LNCAP (cell line): ENCODE results near the gene NADK2.

Experiments used
- CTCF ChIP-seq: fragments of 450-650 bp; IDR thresholded peaks from 2 replicates; pipeline ENCODE4 v1.5.1; 2017; ENCODE audit warnings: mild to moderate bottlenecking

The NADK2 gene

GRCh38 chr5:36241631-36242533 lies at the start of gene NADK2:
TSS of gene NADK2 (minus strand) at chr5:36241925. CDS start at chr5:36241798, 127 bp downstream.
- TF ChIP-seq CTCF = peak; percentile 61

- TF ChIP-seq CTCF = no peak
Measured at GRCh38 chr5:36285837-36286615, 44.3 kb upstream of the NADK2 start.

GRCh38 chr5:36281626-36282025 lies 39.9 kb upstream of the NADK2 start:
- no peak for TF ChIP-seq CTCF

GRCh38 chr5:36279054-36279698 lies 37.5 kb upstream of the NADK2 start:
- no peak for TF ChIP-seq CTCF

- TF ChIP-seq CTCF = no peak
Measured at GRCh38 chr5:36277521-36278176, 35.9 kb upstream of the NADK2 start.

- TF ChIP-seq CTCF = no peak
Measured at GRCh38 chr5:36276864-36277263, 35.1 kb upstream of the NADK2 start.
